NCI-H2081 treated with DMSO at 0.1 percent for 48 hours (cell line): ENCODE measurements around the gene APPL2.
"Not testable (repeated sequence)": the region's sequence is repeated elsewhere in the genome, so short reads cannot be mapped to it uniquely, and the experiment has no call there.

ENCODE experiments used
- DNase-seq: peaks from one replicate; lab custom pipeline; 2025; lab: John Stamatoyannopoulos, UW

The APPL2 gene

DNA sequence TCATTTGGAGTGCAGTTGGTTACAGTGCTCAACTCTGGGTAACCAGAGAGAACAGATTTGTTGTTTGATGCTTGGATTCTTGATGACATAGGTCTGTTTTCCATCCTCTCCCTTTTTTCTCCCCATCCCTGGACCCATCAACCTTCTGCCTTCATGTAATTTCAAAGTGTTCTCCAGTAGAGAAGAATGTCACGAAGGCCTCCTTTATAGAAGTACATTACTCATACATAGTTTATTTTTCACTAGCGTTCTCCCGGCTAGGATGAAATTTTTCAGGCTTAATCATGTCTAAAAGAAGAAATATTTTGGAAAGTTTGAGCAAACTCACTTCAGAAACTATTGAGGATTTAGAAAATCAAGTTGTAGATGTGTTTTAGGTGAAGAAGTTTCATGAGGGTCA, 20.9 kb upstream of the APPL2 start:
- no peak for DNase-seq

DNA sequence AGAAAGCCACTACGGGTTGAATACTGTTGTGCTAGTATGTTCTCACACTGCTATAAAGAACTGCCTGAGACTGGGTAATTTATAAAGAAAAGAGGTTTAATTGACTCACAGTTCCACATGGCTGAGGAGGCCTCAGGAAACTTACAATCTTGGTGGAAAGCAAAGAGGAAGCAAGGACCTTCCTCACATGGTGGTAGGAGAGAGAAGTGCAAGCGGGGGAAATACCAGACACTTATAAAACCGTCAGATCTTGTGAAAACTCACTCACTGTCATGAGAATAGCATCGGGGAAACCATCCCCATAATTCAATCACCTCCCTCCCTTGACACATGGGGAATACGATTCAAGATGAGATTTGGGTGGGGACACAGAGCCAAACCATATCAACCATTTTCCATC, 20.5 kb upstream of the APPL2 start:
- not testable (repeated sequence) for DNase-seq

DNA sequence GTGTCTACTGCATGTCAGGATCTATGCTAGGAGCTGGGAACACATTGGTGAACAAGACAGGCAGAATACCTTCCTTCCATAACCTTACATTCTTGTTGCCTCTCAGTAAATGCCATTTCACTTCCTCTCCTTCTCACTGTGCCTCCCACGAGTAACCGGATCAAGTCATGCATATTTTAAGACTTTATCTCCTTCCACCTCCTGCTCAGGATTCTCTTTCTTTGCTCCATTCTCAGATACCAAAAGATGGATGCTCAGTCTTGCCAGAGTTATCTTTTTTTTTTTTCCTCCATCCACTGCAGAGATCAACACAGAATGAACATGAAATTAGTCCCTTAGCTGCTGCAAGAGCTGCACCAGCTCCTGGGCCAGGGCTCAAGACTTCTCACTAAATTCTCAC, 20.0 kb upstream of the APPL2 start:
- DNase-seq, result no peak

DNA sequence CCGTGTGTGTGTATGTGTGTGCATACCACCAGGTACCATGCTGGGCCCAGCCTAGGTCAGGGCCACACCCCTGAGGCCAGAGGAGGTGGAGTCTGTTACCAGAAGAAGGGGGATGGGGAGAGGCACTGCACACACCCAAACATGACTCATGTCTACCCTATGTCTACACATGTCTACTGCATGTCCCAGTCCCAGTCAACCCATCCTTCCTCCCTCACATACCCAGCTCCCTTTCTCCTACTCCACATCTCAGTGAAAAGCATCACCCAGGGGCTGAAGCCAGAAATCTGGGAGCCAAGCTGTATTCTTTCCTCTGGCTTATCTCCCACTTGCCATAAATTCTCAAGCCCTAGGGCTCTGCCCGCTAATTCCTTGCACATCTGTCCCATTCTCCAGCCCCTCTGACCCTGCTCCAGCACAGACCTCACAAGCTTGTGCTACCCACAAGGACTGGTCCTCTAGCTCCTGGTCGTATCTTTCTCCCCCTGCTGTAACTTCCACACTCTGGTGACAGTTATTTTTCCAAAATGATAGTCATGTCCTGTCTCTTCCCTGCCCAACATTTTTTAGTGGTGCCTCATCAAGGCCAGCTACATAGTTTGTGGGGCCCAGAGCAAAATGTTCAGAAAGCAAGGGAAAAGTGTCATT, 18.0 kb upstream of the APPL2 start:
- DNase-seq, result no peak

DNA sequence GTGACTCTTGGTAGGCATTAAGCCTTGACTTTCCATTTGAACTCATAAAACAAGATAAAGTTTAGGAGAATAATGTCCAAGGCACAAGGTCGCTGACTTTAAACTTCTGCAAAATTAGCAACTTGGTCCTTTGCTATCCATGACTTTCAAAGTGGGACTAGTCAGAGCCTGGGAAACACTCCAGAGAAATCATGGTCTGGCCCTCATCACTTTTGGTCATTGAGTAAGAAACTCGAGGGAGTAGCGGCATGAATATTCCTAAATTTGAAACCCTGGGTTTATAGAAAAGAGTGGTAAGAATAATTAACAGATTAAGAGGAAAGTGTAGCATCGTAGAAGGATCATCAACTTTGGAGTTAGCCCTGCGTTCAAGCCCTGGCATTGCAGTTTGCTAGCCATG, 16.9 kb upstream of the APPL2 start:
- no peak for DNase-seq

DNA sequence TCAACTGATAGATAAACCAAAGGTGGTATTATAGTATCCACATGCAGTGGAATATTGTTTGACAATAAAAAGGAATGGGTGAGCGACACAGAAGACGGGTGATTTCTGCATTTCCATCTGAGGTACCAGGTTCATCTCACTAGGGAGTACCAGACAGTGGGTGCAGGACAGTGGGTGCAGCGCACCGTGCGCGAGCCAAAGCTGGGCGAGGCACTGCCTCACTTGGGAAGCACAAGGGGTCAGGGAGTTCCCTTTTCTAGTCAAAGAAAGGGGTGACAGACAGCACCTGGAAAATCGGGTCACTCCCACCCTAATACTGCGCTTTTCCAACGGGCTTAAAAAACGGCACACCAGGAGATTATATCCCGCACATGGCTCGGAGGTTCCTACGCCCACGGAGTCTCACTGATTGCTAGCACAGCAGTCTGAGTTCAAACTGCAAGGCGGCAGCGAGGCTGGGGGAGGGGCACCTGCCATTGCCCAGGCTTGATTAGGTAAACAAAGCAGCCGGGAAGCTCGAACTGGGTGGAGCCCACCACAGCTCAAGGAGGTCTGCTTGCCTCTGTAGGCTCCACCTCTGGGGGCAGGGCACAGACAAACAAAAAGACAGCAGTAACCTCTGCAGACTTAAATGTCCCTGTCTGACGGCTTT, 9.9 kb upstream of the APPL2 start:
- DNase-seq, result not testable (repeated sequence)

DNA sequence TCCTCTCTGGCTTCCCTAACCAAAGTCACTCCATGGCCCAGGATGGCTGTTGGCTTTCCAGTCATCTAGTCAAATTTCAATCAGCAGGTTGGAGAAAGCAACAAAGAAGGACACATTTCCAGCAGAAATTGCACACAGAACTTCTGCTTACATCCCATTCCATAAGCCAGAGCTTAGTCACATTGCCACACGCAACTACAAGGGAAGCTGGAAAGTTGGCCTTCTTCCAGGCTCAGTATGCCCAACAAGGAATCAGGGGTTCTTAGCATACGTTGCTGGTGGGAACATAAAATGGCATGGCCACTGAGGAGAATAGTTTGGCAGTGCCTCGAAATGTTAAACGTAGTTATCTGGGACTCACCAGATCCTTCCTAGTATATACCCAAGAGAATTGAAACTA, 9.3 kb upstream of the APPL2 start:
- DNase-seq, result no peak

DNA sequence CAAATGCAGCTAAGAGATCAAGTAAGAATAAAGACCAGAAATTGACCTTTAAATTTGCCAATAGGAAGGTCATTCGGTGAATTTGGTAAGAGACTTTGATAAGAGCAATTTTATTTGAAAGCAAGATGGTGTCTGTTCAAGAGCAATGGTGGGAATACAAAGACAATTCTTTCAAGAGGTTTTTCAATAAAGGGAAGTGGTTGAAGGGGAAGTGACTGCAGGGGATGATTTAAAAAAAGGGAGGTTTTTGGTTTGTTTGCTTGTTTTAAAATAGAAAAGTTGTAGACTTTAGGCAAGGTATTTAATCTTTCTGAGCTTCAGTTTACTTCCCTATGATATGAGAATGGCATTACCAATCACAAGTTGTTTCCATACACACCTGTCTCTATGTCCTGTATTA, 4.3 kb upstream of the APPL2 start:
- no peak for DNase-seq

DNA sequence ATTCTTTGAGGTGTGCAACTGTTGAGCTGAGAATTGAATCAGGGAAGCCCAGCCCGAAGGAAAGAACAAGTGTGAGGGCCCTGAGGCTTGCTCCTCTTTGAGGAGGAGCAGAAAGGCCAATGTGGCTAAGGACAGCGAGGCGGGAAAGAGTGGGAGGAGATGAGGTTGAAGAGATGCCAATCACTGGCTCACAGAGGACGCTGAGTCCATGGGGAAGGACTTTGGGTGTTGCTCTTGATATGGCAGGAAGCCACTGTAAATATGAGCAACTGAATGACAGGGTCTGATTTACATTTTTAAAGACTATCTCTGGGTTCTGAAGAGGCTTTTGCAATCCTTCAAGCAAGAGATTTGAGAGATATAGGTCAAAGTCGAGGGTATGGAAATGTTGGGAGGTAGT, 3.3 kb upstream of the APPL2 start:
- no peak for DNase-seq

DNA sequence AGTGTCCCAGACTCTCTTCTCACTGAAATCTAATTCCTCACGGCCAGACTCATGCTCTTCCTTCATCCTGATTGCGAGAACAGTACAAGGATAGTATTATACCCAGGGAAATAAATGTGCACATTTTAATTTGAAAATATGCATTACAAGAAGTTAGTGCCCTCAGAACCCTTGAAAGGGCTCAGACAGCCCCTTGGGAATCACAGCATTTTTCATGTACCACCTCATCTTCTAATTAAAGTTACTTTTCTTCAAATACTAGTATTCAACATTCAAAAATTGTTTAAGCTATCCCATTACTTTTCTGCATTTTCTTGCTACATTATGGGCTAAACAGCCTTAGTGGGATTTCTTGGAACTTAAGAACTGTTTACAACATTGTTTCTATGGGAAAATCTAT, 1.7 kb upstream of the APPL2 start:
- DNase-seq, result no peak

DNA sequence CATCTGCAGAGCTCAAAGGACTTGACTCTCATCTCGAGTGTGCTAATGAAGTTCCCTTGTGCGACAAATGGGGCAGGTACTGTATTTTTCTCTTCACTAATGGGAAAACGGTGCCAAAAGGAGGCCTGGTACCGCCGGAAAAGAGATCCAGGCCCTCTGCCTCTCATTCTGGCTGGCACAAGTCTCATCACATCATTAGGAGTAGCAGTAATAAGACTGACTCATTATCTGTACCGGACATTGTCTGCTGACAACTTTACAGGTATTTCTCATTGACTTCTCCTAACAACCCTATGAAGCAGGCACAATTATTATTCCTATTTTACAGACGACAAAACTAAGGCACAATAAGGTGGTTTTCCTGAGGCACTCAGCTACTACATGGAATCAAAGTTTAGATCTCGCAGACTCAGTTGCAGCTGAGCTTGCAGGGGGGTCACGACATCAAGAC, 668 bp downstream of the APPL2 start:
- no peak for DNase-seq

DNA sequence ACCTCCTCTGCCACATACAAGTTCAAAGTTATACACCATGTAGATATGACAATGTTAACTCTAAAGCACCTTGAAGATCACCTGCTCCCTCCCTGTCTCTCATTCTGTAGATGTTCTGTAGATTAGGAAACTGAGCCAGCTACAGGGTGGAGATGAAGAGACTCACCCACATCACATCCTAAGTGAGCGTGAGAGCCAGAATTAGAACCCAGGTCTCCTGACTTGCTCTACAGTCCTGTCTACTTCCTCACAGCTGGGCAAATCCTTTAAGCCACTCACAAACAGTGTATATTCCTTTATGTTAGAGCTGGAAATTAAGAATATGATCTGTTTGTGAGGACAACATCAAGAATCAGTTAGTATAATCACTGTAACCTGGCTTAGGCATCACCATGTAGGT, 1.8 kb downstream of the APPL2 start:
- no peak for DNase-seq

DNA sequence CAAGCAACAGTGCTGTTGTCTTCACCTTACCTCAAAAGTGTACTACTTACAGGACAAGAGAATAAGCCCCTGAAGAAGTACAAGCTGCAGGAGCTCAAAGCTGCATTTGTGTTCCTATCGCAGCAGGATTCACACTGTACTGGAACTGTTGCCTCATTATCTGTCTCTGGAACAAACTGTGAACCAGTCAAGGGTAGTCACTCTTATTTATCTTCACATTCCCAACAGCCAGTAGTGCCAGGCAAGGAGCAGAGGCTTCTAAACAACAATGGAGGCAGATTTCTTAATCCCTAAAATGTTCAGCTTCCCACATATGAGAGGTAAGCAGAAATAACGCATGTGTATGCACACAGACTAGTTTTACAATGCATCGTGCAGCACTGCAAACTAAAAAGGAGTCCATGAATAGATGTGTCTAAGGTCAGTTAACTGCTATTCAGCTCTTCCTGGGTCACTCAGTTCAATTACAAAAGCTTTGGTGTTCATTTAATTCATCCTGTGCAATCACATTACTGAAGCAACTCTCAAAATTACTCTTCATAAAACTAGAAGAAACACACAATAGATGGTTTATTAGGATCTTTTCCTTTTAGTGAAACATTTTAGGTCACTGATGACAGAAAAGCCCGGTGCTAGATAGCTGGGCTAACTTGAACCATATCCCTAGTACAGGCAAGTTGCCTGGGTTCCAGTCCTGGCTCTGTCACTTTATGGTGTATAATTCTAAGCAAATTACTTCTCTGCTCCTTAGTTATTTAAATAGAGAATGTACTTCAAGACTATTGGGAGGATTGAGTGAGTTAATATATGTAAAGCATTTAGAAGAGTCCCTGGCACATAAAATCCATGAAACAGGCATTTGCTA, 2.7 kb downstream of the APPL2 start:
- no peak for DNase-seq

DNA sequence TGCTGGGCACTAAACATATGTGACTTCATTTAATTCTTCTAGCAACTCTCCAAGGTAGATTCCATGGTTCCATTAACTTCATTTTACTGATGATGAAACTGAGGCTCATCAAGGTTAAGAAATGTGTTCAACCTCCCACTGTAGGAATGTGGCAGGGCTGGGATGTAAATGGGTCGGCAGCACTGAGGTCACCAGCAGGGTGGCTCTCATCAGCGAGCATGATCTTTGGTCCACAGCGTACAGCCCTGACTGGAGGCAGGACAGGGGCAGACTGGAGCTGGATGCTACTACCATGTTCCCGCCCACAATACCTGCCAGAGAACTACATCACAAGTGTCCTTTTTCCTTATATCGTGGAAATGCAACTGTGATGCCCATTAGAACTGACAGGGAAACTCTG, 4.6 kb downstream of the APPL2 start:
- DNase-seq, result no peak

DNA sequence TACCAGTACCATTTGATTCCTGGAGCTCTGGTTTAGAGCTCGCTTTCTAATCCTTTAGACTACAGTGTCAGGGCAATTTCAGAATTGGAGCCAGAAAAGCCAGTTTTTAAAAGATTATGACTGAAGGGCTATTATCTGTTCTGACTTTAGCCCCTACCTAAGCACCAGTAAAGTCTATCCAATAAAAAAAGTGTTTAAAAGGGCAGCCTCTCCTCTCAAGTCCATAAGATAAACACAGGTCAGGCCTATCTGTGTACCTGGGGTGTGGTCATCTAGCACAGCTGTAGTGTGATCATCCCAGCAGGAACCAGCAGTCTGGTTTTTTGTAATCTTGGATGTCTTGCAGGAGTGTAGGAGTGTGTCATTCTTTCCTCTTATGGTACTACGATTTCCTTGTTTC, 6.6 kb downstream of the APPL2 start:
- no peak for DNase-seq

DNA sequence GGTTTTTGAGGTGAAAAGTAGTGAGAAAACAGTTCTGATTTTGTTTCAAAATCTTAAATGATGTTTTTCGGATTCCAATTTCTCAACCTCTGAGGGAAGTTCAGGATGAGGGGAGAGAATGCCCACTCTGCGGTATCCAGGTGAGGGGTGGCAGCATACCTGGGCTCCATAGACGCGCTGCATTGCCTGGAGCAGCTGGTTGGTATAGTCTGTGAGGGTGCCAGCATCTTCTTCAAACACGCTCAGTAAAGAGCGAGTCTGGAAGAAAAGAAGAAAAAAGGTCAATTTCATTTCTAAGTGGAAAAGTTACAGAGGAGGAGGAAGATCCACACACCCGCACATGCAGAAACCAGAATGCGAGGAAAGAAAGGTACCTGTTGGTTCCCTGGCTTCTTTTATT, 7.0 kb downstream of the APPL2 start:
- DNase-seq, result no peak

DNA sequence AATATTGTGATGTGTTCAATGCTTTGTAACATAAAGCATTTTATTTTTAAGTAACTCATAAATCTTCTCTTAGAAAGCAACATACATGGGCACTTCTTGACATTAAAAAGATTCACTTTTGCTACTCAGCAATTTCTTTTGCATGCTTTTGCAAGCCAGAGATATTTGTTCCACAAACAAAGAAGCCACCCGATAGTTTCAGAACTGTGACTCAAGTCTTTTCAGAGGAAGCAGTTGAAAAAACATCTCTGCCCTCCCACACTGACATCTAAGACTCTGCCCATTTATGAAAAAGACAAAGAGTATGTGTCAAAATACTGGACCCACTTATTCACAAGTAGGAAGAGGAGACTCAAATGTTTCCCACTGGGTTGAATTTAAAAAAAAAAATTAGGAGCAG, 7.5 kb downstream of the APPL2 start:
- no peak for DNase-seq

DNA sequence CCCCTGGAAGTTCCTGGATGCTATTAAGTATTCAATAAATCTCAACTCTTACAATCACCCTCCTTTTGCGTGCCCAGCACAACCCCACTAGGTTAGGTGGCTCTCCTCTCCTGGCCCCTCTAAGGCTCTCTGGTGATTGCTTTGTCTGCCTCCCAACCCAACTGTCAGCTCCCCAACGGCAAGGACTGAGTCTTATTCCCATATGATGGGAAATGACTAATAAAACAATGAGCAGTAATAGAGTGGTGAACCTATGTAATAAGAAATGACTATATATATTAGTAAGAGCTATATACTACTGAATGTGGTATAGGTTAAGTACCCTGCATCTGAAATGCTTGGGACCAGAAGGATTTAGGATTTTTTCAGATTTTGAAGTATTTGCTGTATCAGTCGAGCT, 8.1 kb downstream of the APPL2 start:
- DNase-seq, result no peak

DNA sequence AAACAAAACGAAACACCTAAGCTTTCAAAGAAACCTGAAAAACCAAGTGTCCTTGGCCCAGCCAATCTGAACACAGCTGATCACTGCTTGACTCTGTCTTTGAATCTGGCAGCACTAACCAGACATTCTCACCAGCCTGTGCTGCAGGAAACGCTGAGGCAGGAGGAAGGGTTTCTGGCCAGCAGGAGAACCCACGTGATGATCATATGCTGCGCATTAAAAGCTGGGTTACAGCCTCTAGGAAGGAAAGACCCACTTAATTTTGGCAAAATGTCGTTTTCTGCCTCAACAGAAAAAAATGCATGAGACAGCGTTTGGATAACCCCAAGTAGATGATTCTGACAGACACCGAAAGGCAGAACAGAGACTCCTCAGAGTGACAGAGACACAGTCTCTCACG, 9.8 kb downstream of the APPL2 start:
- no peak for DNase-seq

DNA sequence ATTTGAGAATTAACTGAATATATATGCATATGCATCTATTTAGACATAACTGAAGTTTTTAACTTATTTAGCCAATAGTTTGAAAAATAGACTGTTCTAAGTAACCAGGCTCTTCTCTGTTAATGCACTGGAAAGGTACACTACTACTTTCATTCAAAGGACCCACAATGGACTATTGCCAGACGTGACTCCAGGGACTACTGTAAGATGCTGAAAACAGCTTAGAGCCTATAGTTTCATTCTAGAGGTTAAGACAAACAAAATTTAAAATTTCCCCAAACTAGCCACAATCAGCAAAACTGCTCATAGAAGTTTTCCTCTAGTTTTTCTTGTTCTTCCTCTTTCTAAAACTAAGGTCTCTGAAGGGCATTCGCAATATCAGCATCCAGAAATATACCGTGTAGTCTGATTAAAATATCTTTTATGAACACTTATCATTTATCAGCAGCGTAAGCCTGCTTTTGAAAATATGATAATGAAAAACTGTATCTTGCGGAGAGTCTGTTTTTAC, 10.4 kb downstream of the APPL2 start:
- no peak for DNase-seq

DNA sequence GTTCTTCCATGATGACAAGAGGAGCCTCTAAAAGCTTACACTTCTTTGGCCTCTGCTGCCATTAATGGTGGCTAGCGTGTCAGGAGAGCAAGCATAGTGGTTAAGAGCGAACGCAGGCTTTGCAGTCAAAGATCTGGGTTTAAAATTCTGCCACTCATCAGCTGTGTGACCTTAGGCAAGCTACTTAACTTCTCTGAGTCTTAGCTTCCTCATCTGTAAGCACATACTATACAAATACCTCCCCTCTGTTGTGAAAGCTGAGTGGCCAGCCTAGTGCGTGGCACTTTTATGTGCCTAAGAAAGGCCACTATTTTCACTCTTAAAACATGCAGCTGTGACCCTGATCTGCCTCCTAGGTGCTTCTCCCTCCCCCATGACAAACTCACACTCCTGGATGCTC, 11.6 kb downstream of the APPL2 start:
- DNase-seq, result no peak

DNA sequence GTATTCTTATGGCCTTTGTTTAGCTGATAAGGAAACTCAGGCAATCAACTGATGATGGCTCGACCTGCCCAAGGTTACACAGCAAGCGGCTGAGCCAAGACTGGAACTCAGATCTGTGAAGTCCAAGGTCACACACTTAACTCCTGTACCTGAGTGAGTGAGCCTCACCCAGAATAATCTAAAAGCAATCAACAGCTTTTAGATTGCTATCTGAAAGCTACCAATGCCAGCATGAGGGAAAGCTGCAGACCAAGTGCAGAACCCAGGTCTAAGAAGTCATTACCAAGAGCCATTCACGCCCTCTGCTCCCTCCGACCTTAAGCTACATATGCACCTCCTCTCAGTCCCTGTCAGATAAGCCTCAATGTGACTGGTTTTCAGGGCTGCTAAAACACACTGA, 12.1 kb downstream of the APPL2 start:
- DNase-seq, result no peak

DNA sequence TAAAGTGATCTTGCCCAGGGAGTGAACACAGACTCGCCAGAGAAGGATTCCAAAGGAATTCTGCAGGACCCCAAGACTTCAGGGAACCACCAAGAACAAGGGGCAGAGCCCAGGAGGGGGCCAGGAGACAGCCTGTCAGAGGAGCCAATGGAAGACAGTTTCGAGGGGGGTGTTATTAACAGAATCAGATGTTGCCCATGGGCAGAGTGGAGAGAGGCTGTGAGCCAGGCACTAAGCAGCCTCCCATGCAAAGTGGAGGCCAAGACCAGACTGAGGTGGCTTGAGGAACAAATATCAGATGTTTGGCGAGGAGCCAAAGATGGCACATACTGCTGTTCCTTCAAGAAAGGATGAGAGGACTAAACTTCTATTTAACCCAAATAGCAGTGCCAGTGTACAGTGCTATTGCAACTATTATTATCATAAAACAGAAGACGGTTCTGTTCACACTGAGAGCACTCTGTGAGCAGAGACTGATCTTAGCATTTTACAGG, 12.6 kb downstream of the APPL2 start:
- DNase-seq, result no peak
